ENCODE measurements around the gene PCNX1. TPM values are rescaled to one million over a fixed set of nuclear protein-coding genes. Genes with fewer than 3 reads are reported as not detected.

PCNX1 gene
- total RNA-seq, 1 experiment from 2014 or later: 48.0 TPM

- Histone ChIP-seq H3K27me3 (ENCODE audit: insufficient read depth, low read length) (no peaks in the 10 kb centered on the region), H2BK15ac (ENCODE audit: low read depth, low read length) (no peak overlapping the region), H2BK20ac (ENCODE audit: low read depth, low read length, poor library complexity, severe bottlenecking) (no peak overlapping the region), H3K9me3 (ENCODE audit: control insufficient read depth, low read depth, low read length) (no peaks in the 10 kb centered on the region), H3K56ac (ENCODE audit: insufficient read length, low read depth, low read length) (no peak overlapping the region), H2AK5ac (ENCODE audit: insufficient read length, low read length) (no peak overlapping the region), H4K8ac (replicated peaks; ENCODE audit: insufficient read length, low read depth, low read length) (no peak overlapping the region), H3K27ac (ENCODE audit: insufficient read length, low read depth, low read length) (no peak overlapping the region), H3K18ac (ENCODE audit: insufficient read length, low read depth, low read length) (no peak overlapping the region), H2BK12ac (ENCODE audit: insufficient read length, low read depth, low read length) (no peak overlapping the region), H4K91ac (ENCODE audit: insufficient read length, low read depth, low read length) (no peak overlapping the region), H3K14ac (ENCODE audit: insufficient read depth, low read length) (no peak overlapping the region), H4K5ac (ENCODE audit: insufficient read length, low read depth, low read length) (no peak overlapping the region), H3K4ac (ENCODE audit: low read depth, low read length) (no peak overlapping the region), H4K20me1 (ENCODE audit: control insufficient read depth, insufficient read depth, insufficient read length) (no peaks in the 10 kb centered on the region), H2BK5ac (ENCODE audit: insufficient read length, low read length) (no peak overlapping the region), H3K79me1 (ENCODE audit: insufficient read depth, low read depth, low read length, poor library complexity, severe bottlenecking) (no peaks in the 10 kb centered on the region), H3K23ac (ENCODE audit: insufficient read length, low read depth, low read length) (no peak overlapping the region), H3K23me2 (ENCODE audit: insufficient read length, low read depth, low read length, poor library complexity, severe bottlenecking) (no peaks in the 10 kb centered on the region), H3K4me1 (ENCODE audit: insufficient read depth, low read length) (no peaks in the 10 kb centered on the region), H3T11ph (ENCODE audit: low read length) (no peak overlapping the region), H2AFZ (ENCODE audit: low read length) (no peak overlapping the region), H2BK120ac (ENCODE audit: low read depth, low read length, poor library complexity, severe bottlenecking) (no peak overlapping the region), H3K9ac (ENCODE audit: extremely low read depth, insufficient read length, low read length) (no peak overlapping the region), H3K4me2 (ENCODE audit: insufficient read depth, insufficient read length, low read length) (no peak overlapping the region), H3K79me2 (ENCODE audit: insufficient read depth, low read length) (no peaks in the 10 kb centered on the region)
- TF ChIP-seq, protein P1, sequence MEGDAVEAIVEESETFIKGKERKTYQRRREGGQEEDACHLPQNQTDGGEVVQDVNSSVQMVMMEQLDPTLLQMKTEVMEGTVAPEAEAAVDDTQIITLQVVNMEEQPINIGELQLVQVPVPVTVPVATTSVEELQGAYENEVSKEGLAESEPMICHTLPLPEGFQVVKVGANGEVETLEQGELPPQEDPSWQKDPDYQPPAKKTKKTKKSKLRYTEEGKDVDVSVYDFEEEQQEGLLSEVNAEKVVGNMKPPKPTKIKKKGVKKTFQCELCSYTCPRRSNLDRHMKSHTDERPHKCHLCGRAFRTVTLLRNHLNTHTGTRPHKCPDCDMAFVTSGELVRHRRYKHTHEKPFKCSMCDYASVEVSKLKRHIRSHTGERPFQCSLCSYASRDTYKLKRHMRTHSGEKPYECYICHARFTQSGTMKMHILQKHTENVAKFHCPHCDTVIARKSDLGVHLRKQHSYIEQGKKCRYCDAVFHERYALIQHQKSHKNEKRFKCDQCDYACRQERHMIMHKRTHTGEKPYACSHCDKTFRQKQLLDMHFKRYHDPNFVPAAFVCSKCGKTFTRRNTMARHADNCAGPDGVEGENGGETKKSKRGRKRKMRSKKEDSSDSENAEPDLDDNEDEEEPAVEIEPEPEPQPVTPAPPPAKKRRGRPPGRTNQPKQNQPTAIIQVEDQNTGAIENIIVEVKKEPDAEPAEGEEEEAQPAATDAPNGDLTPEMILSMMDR (conservative IDR thresholded peaks at IDR 0.05): no peak
- H3K4me1 Mint-ChIP-seq: no peaks in the 10 kb centered on the region
- no peaks in the 10 kb centered on the region for H3K27me3 Mint-ChIP-seq (ENCODE audit: low read depth)
- H3K27ac Mint-ChIP-seq: no peak overlapping the region; a peak in 1 of 7 replicates
- WGBS (ENCODE audit: extremely low coverage, insufficient read length, low lambda C conversion rate): no CpG with 5 or more reads among the region's 1 CpG
- peaks cover 5 to 10% of the 10 kb centered on the region in 2 experiments; a peak in 3 of 5 replicates for H3K9me3 Mint-ChIP-seq
- DNase-seq: no peak
- no peak overlapping the region for H3K4me3 Mint-ChIP-seq
- H3K36me3 Mint-ChIP-seq (ENCODE audit: insufficient read depth in 1 of 3, low read depth in 3 of 3): peaks cover 57 to 77% (median 72%) of the 10 kb centered on the region in 3 experiments
These were observed 154.2 kb downstream of the PCNX1 start for GRCh38 chr14:71061458-71061857.

Data from H9 (cell line).